K562 (cell line): ENCODE results near the gene ARPC1A. TPM values are rescaled to one million over a fixed set of nuclear protein-coding genes. Genes with fewer than 3 reads are reported as not detected.
A peak's percentile ranks its signal among the peaks of the same experiment; 100 is the strongest.

ENCODE experiments used
- ARID4B ChIP-seq: sonication (generic); formaldehyde crosslinking; IDR thresholded peaks from 2 replicates; pipeline ENCODE4 v1.8.0; 2022; ENCODE audit warnings: mild to moderate bottlenecking, missing genetic modification reagents
- ATF2 ChIP-seq: sonication (generic); formaldehyde crosslinking; IDR thresholded peaks from 2 replicates; pipeline ENCODE4 v1.8.1; 2022; ENCODE audit warnings: missing genetic modification reagents
- BRD4 ChIP-seq: fragments of 200-600 bp; sonication (generic); IDR thresholded peaks from 2 replicates; pipeline ENCODE4 v1.6.1; 2017; ENCODE audit warnings: inconsistent platforms
- CTBP1 ChIP-seq: fragments of 450-650 bp; IDR thresholded peaks from 2 replicates; pipeline ENCODE4 v1.6.1; 2016; ENCODE audit warnings: borderline replicate concordance
- E2F3 ChIP-seq: fragments of 250-450 bp; sonication (Bioruptor Pico); IDR thresholded peaks from 2 replicates; pipeline ENCODE4 v1.4.0; 2020; ENCODE audit warnings: mild to moderate bottlenecking
- FOSL1 ChIP-seq: fragments of 200-800 bp; sonication (Bioruptor generic); conservative IDR thresholded peaks from 2 replicates; pipeline ENCODE4 v1.6.1; 2016; ENCODE audit warnings: missing genetic modification characterization, missing compliant biosample characterization
- NRF1 ChIP-seq, 2 experiments: fragments of 450-650 bp; IDR thresholded peaks in 1 of 2; conservative IDR thresholded peaks in 1 of 2; 2 replicates each; pipeline ENCODE4 v1.6.1; 2014; ENCODE audit warnings: mild to moderate bottlenecking in 2 of 2
- PML ChIP-seq: IDR thresholded peaks from 2 replicates; pipeline ENCODE4 v1.6.1; 2012; ENCODE audit warnings: low read length, inconsistent platforms
- POLR2B ChIP-seq: fragments of 450-650 bp; IDR thresholded peaks from 2 replicates; pipeline ENCODE4 v1.6.1; 2018; ENCODE audit warnings: low read depth; ENCODE audit not compliant: partially characterized antibody
- POLR3A ChIP-seq: IDR thresholded peaks from 2 replicates; pipeline ENCODE4 v1.6.1; 2011; ENCODE audit warnings: borderline replicate concordance, mild to moderate bottlenecking, moderate library complexity; ENCODE audit not compliant: insufficient read length, insufficient read depth; ENCODE audit errors: extremely low read depth
- SIX5 ChIP-seq, 2 experiments: IDR thresholded peaks; 2 replicates each; pipeline ENCODE4 v1.6.1; 2011; ENCODE audit warnings: low read length in 2 of 2, borderline replicate concordance in 1 of 2, low read depth in 1 of 2, mild to moderate bottlenecking in 1 of 2, moderate library complexity in 1 of 2; ENCODE audit not compliant: insufficient read depth in 1 of 2
- SNRNP70 ChIP-seq: fragments of 200-400 bp; formaldehyde crosslinking; optimal IDR thresholded peaks from 2 replicates; pipeline ENCODE3; 2017; ENCODE audit warnings: low read depth, low read length
- TEAD1 ChIP-seq, 2 experiments: fragments of 450-650 bp in 1 of 2; sonication (generic) in 1 of 2; formaldehyde crosslinking; IDR thresholded peaks; 2 replicates each; pipeline versions ENCODE4 v1.4.0 to v1.8.0; 2020 to 2022; ENCODE audit warnings: mild to moderate bottlenecking in 2 of 2, missing genetic modification reagents in 1 of 2
- ZBTB34 ChIP-seq: fragments of 250-450 bp; sonication (Bioruptor Pico); IDR thresholded peaks from 2 replicates; pipeline ENCODE4 v1.8.0; 2021; ENCODE audit warnings: mild to moderate bottlenecking, moderate library complexity
- ZNF263 ChIP-seq: sonication (generic); formaldehyde crosslinking; IDR thresholded peaks from 2 replicates; pipeline ENCODE4 v1.8.0; 2022; ENCODE audit warnings: mild to moderate bottlenecking, missing genetic modification reagents, borderline replicate concordance
- ZNF639 ChIP-seq, 2 experiments: fragments of 200-800 bp in 1 of 2; sonication (Bioruptor generic) in 1 of 2; sonication (generic) in 1 of 2; formaldehyde crosslinking in 1 of 2; IDR thresholded peaks in 1 of 2; conservative IDR thresholded peaks in 1 of 2; 2 replicates each; pipeline versions ENCODE4 v1.5.0 to v1.6.1; 2016 to 2020; ENCODE audit warnings: missing compliant biosample characterization in 1 of 2, missing genetic modification characterization in 1 of 2, missing genetic modification reagents in 1 of 2
- polyA plus RNA-seq, 8 experiments: library from polyadenylated mRNA; depleted of rRNA in 4 of 8; stranded (reverse) in 5 of 8; unstranded in 3 of 8; fragments of >200 nt; fragmentation: Nextera tagmentation in 2 of 8; fragmentation: Illumina TruSeq in 1 of 8; extraction: Ambion mirVana in 2 of 8; extraction: Trizol in 1 of 8; gene quantifications; 2 replicates each; pipeline versions ENCODE4 v1.2.1 to v1.2.3, GENCODE V29; 2011 to 2014; ENCODE audit warnings: inconsistent platforms in 1 of 8, missing spikeins in 1 of 8
- total RNA-seq, 7 experiments: library from RNA; depleted of rRNA in 6 of 7; stranded (reverse); fragments of >200 nt in 6 of 7; fragmentation: Illumina TruSeq in 2 of 7; extraction: Trizol in 2 of 7; gene quantifications; 2 replicates each; pipeline versions ENCODE4 v1.2.1 to v1.2.3, GENCODE V29; 2011 to 2021; ENCODE audit warnings: low replicate concordance in 1 of 7

Gene ARPC1A
- total and polyA plus RNA-seq, 9 of the 15 experiments (the other 6 are each of a cell fraction or from before 2014, with no cell fraction given): 39.5 to 151 (median 86.1) TPM

- TF ChIP-seq ARID4B (CRISPR knock-in tag) (0 out of 2 replicates have a peak, but pooled peaks have one; percentile 55), SNRNP70 (no peak), FOSL1 (tag) (no peak), POLR3A (no peak), PML (peak; percentile 61; the same call in 1 of the 2 replicates), E2F3 (CRISPR knock-in tag) (peak; percentile 76; the same call in 1 of the 2 replicates), ZNF263 (CRISPR knock-in tag) (no peak), CTBP1 (peak; percentile 66; the same call in 1 of the 2 replicates), ZBTB34 (CRISPR knock-in tag) (no peak), SIX5 (IDR thresholded peaks at IDR 0.05; ENCODE audit: borderline replicate concordance in 1 of 2, insufficient read depth in 1 of 2, low read depth in 1 of 2, low read length in 2 of 2) (0 out of 4 replicates have a peak, but pooled peaks of 1 of the 2 experiments have one; percentile 3), ATF2 (no peak), ZNF639 (CRISPR knock-in tag; conservative IDR thresholded peaks at IDR 0.05 in 1 of 2, IDR thresholded peaks at IDR 0.05 in 1 of 2) (peak in 1 of 2 experiments; percentile 74; a peak in 1 of 4 replicates), NRF1 (conservative IDR thresholded peaks at IDR 0.05 in 1 of 2, IDR thresholded peaks at IDR 0.05 in 1 of 2) (peak; percentile 76 to 80), BRD4 (peak; percentile 75; the same call in 1 of the 2 replicates), POLR2B (peak; percentile 83), TEAD1 (CRISPR knock-in tag; IDR thresholded peaks at IDR 0.05) (no peak; a peak in 1 of 4 replicates)
Measured at GRCh38 chr7:99374111-99375064, 48.7 kb downstream of the ARPC1A start, which contains the start of gene ARPC1B (continued).
